NCI-H2081 treated with DMSO at 0.1 percent for 48 hours (cell line): ENCODE measurements around the gene GTSE1.

ENCODE experiments used
- DNase-seq: peaks from one replicate; lab custom pipeline; 2025; lab: John Stamatoyannopoulos, UW

The GTSE1 gene

DNA sequence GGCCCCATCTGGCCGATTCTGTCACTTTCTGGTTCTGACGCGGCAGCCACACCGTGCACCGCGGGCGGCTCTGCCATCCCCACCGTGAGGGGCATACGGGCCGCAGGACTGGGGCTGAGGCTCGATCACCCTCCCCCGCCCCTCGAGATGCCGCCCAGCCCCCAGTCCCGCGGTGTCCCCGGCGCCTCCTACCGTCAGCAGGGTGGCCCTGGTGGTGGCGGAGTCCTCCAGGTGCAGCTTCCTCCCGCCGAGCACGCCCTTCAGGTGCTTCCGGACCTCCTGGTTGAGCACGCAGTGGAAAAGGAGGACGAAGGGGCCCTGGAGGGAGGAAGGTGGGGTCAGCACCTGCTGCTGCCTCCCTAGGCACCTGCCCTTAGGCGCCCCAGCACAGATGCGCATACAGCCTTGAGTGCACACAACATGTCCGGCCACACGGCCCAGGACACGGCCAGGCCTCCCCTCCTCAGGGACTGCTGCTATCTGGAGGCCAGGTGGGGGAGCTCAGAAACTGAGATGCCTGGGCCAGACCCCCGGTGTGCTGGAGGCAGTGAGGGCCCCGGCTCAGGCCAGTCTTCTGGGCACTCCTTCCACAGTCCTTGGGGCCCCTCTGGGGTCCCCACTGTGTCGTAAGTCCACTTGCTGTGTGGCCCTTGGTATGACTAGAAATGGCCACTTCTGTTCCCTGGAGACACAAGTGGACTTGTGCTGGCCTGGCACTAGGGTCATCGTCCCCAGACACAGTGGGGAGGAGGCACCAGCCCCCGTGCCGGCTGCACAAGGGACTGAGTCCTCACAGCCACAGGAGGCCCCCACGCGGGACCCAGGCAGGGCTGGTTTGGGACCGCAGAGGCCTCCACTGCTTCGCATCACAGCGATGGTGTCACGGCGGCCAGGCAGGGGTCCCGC is 70.4 kb downstream of the GTSE1 start:
- DNase-seq = no peak

DNA sequence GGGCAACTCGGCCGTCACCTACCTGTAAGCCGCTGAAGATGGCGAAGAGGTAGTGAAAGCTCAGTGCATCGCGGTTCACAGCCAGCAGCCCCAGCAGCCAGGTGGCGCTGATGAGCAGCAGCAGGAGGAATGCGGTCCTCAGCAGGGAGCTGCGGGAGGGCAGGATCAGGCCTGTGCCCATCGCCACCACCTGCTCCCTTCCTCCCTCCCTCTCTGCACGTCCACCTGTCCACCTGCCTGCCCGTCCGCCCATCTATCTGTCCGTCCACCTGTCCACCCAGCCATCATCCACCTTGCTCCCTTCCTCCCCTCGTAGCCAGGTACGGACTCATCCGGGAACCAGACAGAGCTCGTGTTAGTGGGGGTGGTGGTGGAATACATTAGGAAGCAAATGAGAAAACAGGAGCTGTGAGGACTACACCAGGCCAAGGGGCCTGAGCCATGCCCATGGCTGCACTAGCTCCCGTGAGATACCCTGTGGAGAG is 71.1 kb downstream of the GTSE1 start:
- no peak for DNase-seq

DNA sequence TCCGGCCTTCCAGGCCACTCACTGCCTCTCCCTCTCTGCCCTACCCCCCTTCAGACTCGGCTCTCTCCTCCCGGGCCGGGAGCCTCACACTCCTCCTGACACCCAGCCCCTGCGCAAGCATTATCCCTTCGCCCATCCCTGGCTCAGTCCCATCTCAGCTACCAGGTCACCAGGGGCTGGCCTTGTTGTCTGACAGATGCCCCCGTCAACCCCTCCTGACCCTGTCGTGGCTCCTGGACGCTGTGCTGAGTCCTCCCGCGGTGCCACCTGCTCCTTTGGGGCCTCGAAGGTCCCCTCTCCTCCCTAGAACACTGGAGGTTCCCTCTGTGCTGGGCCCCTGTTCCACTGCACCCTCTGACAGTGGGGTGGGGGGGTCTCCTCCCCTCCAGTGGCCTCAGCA is 71.8 kb downstream of the GTSE1 start:
- DNase-seq = no peak

DNA sequence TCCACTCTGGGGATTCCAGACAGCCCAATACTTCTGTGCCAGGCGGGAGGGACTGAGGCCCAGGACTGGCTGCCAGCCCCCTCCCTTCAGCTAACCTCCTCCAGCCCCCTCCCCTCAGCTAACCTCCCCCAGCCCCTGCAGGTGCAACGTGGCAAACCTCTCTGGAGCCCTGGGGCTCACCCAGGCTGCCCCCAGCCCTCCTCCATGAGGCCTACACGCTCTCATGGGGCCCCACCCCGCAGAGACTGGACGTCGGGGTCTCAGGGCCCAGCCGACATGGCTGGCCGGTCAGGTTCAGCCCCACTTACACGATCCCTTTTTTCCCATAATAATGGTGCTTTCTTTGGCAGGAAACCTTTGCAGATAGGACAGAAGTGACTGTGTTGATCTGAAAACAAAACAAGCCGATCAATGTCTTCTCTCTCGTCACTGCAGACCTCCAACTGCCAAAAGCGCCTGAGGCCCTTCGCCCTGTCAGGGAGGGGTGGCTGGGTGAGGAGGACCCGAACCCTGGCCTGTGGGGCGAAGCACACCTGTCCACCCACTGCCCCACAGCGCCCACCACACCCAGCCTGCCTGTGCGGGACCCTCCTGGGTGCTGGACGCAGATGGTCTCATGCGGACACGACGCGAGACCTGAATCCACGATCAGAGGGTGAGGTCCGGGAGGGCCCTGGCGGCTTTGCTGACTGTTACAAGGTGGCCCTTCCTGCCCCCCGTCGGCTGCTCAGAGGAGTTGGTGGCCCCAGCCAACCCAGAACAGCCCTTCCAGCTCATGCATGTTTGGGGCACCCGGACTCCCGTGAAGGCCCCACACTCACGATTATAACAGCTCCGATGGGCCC is 72.4 kb downstream of the GTSE1 start:
- no peak for DNase-seq

DNA sequence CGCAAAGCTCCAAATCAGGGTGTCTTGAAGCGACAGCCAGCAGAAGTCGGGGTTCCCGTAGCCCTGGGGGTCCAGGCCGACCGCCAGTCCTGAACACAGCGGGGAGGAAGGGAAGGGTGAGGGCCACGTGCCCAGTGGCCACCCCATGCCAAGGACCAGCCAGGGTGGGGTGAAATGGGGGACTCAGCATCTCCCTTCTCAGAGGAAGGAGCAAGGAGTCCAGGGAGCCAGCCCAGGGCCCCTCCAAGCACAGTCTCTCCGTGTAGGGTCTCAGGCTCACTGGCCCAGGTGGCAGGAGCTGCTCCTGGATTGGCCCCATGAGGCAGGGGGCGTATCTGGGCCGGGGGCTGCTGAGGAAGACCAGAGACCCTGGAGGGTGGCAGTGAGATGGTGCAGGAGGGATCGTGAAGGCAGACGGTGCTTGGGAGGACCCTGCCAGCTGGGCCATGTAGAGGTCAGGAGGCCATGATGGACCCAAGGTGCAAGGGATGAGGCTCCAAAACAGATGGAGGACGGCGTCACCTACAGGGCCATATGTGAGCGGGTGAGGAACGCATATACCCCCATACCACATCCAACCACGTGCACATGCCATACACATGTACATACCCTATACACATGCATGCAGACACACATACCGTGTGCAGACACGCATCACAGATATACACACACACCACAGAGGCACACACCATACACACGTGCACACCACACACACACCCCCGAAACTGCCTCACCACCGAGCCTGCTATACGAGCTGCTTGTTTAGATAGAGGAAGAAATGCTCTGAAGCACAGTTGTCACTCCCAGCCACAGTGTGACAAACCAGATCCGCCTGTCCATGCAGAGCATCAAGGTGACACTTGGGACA is 73.3 kb downstream of the GTSE1 start:
- no peak for DNase-seq

DNA sequence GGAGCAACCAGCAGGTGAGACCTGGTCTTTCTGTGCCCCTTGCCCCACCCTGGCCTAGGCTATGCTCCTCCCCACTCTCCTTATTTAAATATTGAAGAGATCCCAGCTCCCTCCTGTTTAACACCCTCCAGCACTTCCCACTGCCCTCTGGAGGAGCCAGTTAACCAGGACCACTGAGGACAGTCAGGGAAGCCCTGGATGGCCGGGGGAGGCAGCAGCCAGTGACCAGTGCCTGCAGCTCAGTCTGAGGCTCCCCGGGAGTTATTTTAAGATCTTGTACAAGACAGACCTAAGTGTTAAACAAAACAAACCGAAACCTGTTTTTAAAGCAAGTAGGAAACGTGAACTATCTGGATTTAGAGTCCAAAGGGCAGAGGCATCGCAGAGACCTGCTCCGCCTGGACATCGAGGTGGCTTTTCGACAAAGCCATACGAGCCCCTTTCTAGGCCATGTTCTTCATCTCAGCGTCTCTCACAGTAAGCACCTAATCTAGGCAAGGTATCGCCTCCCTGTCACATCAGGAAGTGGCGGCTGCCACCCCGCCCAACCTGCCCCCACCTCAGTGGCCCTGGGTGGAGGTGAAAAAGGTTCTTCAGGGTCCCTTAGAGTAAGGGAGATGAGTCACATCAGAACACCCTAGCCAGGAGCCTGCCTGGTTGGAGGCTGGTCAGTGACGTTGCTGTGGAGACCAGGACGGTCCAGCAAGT is 74.1 kb downstream of the GTSE1 start:
- no peak for DNase-seq

DNA sequence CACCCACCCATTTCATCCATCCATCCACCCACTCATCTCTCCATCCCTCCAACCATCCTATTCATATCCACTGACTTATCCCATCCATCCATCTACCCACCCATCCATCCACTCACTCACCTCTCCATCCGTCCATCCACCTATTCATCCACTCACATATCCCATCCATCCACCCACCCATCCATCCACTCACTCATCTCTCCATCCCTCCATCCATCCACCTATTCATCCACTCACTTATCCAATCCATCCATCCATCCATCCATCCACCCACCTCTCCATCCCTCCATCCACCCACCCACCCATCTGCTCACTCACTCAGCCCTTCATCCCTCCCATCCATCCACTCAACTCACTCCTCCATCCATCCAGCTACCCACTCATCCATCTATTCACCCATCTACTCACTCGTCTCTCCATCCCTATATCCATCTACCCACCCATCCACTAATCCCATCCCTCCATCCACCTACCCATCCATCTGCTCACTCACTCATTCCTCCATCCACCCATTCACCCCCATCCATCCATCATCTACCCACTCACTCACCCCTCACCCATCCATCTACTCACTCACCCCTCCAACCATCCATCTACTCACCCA is 75.1 kb downstream of the GTSE1 start:
- no peak for DNase-seq

DNA sequence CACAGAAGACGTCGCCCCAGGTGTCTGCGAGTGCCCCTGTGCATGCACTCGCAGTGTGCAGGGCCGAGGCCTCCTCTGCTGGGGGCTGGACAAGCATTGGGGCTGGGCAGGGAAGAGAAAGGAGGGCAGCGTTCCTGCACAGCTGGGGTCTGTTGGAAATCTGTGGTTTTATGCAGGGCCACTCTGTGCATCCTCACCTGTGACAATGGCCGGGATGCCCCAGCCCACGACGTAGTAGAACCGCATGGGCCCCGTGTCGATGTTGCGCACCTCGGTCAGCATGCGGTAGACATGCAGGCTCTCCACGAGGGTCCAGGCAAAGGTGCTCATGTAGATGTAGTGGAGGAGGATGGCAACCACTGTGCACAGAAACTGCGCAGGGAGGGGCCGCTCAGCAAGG is 76.0 kb downstream of the GTSE1 start:
- DNase-seq = no peak

DNA sequence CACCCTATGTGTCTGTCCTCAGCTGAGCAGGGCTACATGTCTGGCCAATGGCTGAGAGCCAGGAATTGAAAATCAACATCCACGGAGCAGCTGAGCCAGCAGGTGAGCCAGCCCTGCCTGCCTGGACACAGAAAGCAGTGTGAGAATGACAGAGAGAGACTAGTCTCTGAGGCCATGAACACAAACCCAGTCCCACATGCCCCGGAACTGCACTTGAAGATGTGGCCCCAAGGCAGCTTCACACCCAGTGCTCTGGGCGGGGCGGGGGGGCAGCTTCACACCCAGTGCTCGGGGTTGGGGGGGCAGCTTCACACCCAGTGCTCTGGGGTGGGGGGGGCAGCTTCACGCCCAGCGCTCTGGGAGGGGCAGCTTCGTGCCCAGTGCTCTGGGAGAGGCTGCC is 76.5 kb downstream of the GTSE1 start:
- DNase-seq = no peak

DNA sequence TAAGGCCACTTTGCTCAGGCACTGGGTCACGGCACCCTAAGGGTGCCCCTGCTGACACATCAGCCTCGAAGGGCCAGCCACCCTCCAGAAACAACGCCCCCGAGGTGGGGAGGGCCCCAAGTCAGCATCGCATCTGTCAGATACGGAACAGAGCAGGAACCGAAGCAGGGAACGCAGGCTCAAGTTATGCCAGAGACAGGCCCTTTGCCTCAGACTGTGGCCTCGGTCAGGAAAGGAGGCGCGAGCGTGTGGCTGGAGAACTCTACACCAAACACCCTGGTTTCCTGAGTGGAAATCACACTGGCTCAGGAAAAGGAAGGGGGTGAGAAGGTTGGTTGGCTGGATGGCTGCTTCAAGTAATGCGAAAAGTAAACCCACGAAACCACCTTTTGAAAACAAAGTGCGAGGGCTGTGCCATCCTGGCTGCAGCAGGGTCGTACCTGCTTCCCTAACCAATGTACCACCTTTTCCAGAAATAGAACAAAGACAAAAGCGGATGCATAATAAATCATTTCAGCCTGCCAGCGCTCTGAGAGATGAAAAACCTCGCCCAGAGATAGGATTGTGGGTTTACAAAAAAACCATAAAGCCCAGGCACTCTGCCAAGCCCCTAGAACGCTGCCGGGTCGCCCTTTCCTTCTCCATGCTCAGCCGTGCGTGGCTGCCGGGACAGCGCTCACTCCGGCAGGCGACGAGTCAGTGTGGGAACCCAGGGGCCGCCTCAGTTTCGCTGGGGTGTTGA is 77.4 kb downstream of the GTSE1 start:
- DNase-seq = no peak

DNA sequence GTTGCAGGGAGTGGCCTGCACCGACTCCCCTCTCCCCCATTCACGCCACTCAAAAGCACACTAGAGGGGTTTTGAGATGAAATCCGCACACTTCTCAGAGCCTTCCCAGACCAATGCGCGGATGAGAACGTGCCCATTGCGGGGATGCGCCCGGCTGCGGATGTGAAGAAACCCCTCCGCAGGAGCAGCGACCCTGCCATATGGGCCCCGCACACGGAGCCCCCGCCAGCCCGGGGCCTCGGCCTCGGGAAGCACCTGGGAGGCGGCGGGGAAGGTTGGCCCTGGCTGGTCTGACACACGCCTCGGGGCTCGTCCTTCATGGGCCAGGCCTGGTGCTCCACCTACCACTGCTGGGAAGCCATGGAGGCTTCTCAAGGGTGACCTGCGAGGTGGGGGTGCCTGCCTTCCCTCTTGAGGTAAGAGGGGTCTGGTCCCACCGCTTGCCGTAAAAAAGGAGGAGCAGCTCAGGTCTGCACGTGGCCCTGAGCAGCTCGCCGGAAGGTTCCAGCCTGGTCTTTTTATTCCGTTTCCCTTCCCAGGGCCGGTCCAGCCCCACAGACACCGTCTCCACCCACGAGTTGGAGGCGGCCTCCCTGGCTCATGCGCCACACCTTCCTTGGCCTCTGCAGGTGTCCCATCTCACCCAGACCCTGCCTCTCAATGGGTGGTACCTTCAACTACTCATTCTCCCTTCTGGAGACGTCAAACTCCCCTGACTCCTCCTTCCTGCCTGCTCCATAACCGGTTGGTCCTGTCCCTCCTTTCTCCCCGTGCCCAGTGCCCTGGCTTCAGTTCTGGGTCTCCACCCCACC is 78.2 kb downstream of the GTSE1 start:
- DNase-seq = no peak

DNA sequence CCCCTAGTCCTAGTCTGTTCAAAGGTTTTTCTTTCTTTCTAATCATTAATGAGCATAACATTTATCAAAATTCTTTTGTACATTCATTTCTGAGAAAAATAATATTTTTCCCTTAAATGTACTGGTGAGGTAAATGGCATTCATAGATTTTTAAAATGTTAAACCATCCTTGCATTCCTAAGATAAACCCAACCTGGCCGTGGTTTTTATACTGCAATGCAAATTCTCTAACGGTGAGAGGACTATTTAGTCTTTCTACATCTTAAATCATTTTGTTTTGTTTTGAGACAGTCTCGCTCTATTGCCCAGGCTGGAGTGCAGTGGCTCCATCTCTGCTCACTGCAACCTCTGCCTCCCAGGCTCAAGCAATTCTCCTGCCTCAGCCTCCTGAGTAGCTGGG is 79.4 kb downstream of the GTSE1 start:
- DNase-seq = no peak

DNA sequence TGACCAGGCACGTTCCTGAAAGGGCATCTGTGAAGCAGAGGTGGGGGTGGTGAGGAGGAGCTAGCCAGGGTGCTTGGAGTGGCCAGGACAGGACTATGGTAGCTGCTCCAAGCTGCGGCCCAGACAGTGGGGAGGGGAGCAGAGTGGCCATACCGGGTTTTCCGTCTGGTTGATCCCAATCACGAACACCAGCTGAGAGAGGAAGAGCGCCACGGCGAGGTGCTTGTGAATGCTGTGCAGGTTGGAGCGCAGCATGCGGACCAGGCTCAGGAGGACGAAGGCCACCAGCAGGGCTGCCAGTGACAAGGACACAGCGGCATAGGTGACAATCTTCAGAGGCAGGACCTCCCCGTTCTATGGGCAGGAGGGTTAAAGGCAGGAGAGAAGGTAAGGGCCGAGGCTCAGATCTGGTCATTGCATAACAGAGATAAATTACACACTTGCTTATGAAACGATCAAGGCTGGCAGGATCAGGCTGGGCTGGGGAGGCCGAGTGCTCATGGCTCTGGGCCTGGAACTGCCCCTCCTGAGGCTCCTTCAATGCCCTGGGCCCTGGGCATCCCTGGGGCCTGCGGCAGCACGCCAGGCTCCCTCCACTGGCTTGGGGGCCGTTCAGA is 80.3 kb downstream of the GTSE1 start:
- DNase-seq = no peak

DNA sequence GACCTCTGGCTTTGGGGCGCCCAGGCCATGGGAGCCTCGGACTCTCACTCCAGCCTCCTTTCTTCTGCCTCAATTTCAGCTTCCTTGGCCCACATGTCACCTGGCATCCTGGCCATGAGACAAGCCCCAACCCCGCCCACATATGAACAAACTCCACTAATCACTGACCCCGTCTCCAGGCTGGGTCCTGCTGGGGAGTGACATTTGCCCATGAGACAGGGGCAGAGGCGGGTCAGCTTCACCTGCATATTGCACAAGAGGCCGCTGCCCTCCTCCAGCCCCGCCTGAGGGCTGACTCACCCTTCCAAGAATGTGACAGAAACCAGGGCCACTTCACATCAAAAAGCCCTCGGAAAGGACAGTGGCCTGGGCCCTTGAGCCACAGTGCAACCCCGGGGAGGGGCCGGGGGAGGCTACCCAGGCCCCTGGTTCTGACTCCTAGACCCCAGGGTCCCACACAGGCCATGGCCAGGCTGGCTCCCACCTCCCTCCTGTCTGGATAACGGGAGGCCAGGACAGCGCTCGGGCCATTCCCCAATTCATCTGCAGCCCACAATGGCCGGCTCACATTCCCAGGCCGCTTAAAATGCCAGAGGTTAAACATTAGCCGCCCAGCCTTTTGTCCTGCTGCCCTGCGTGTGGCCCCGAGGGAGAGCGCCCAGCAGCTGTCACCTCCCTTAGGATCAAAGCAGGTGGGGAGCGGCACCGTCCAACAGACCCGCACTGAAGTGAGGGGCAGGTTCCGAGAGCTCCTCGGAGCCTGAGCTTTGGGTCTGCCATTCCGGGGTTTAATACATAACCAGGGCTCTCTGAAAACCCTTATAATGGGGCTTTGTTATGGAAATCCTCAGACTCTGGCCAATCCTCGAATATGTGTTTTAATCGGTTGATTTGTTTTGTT is 81.1 kb downstream of the GTSE1 start:
- no peak for DNase-seq

DNA sequence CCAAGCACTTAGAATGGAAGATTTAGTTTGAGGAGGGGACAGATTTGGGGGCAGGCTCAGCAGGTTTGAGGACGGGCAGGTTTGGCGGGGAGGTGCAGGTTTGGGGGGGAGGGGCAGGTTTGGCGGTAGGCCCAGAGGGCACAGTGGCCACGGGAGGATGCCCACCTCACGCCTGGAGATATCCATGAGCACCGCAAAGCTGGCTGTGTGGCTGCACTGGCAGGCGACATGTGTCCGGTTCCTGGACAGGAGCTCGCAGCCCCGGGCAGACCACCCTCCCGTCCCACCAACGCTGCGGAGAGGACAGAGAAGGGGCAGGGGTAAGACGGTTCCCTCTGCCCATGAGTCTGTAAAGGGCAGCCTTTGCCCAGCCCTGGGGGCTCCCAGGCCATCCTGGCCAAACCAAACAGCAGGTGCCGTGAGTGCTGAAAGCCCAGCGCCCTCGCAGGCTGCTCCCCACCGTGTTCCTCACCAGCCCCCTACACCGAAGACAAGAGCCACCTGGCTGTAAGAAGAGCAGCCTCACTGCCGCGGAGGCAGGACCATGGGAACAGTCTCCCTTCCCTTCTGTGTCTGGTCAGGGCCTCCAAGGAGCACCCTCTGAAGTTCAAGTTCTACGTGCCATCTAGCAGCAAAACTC is 81.9 kb downstream of the GTSE1 start:
- DNase-seq = no peak

DNA sequence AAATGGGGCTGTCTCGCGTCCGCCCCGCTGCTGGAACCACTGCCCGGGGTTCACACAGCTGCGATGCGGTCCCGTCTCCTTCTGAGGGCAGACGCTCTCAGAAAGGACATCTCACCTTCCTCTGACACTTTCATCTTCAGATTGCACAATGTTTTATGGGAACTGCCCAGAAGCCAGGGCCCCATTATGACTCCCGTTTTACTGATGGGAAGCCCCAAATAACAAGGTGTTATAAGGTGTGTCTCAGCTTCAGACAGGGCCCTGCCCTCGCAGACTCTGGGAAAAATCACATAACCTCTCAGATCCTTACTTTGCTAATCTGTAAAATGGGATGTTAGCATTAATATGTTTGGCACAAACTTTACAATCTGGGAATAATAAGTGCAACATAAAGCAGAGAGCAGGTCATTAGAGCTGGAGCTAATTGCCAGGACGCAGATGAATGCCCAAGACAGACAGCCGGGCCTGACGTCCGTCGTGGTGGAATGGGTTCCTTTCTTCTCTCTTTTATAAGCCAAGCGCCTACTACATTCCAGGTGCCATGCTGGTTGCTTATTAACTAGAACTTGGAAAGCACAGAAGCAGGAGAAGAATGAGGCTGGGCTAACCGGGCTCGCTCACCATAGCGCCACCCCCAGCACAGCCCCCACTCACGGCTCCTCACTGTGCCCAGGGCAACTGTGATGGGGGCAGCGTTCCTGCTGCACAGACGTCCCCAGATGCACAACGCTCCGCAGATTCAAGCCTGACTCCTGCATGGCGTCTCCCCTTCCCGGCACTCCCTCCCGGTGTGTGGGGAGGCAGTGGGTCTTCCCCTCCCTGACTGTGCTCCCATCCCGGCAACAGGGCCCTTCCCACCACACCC is 82.6 kb downstream of the GTSE1 start:
- no peak for DNase-seq
